Fibroblast of lung (primary cell): Measurements from ENCODE around the gene EPHB2. TPM values are rescaled to one million over a fixed set of nuclear protein-coding genes. Genes with fewer than 3 reads are reported as not detected.

Experiments used
- DNase-seq, 2 donors: peaks; one replicate each; pipeline versions ENCODE4 v3.0.0 to v3.0.0-alpha.2; 2010; ENCODE audit warnings: low read depth in 2 of 2
- H2AFZ ChIP-seq: 2 replicates; pipeline ENCODE4 v1.5.1; 2012; ENCODE audit warnings: low read length, control low read depth, inconsistent platforms
- H3K27ac ChIP-seq: 2 replicates; pipeline ENCODE4 v1.5.1; 2011; ENCODE audit warnings: low read length, control low read depth; ENCODE audit not compliant: insufficient read depth
- H3K27me3 ChIP-seq: 2 replicates; pipeline ENCODE4 v1.5.1; 2011; ENCODE audit warnings: mild to moderate bottlenecking, low read length; ENCODE audit not compliant: control insufficient read depth, insufficient read depth
- H3K36me3 ChIP-seq: 2 replicates; pipeline ENCODE4 v1.5.1; 2011; ENCODE audit warnings: low read length; ENCODE audit not compliant: control insufficient read depth, insufficient read depth
- H3K4me1 ChIP-seq: 2 replicates; pipeline ENCODE4 v1.5.1; 2011; ENCODE audit warnings: low read length; ENCODE audit not compliant: control insufficient read depth, insufficient read depth; ENCODE audit errors: extremely low read depth
- H3K4me2 ChIP-seq: 2 replicates; pipeline ENCODE4 v1.5.1; 2011; ENCODE audit warnings: low read length, control low read depth; ENCODE audit not compliant: insufficient read depth; ENCODE audit errors: extremely low read depth
- H3K4me3 ChIP-seq, 4 experiments: fragments of 200-600 bp in 1 of 4; sonication (generic) in 1 of 4; replicated peaks in 1 of 4; 2 replicates each; pipeline ENCODE4 v1.5.1; 2011 to 2016; ENCODE audit warnings: low read length in 4 of 4, low read depth in 3 of 4, mild to moderate bottlenecking in 3 of 4, control low read depth in 2 of 4, inconsistent platforms in 1 of 4, mixed read lengths in 1 of 4; ENCODE audit not compliant: insufficient read depth in 1 of 4; ENCODE audit errors: control extremely low read depth in 1 of 4
- H3K79me2 ChIP-seq: 2 replicates; pipeline ENCODE4 v1.5.1; 2012; ENCODE audit warnings: mild to moderate bottlenecking, low read length, inconsistent platforms; ENCODE audit not compliant: control insufficient read depth, insufficient read depth
- H3K9ac ChIP-seq: 2 replicates; pipeline ENCODE4 v1.5.1; 2011; ENCODE audit warnings: mild to moderate bottlenecking, low read length, control low read depth; ENCODE audit not compliant: insufficient read depth
- H3K9me3 ChIP-seq: 2 replicates; pipeline ENCODE4 v1.5.1; 2012; ENCODE audit warnings: low read depth, low read length; ENCODE audit not compliant: control insufficient read depth, insufficient read depth
- H4K20me1 ChIP-seq: 2 replicates; pipeline ENCODE4 v1.5.1; 2011; ENCODE audit warnings: low read length; ENCODE audit not compliant: control insufficient read depth, insufficient read depth; ENCODE audit errors: extremely low read depth
- EZH2 ChIP-seq: IDR thresholded peaks from 2 replicates; pipeline ENCODE4 v1.5.1; 2012; ENCODE audit warnings: low read length, control low read depth, mild to moderate bottlenecking; ENCODE audit errors: missing control alignments
- polyA plus RNA-seq, 2 donors: library from polyadenylated mRNA; depleted of rRNA in 1 of 2; stranded (reverse) in 1 of 2; unstranded in 1 of 2; fragments of >200 nt; gene quantifications; 2 replicates each; pipeline ENCODE4 v1.2.1, GENCODE V29; 2011 to 2012; ENCODE audit warnings: missing spikeins in 1 of 2
- total RNA-seq: library from RNA; depleted of rRNA; stranded (reverse); fragments of >200 nt; gene quantifications from 2 replicates; pipeline ENCODE4 v1.2.1, GENCODE V29; 2014
- TF ChIP-seq, protein P1 (sequence below), 2 donors: IDR thresholded peaks in 1 of 2; conservative IDR thresholded peaks in 1 of 2; 1 replicate in 1 of 2; 2 replicates in 1 of 2; pipeline ENCODE4 v1.5.1; 2011 to 2012; ENCODE audit warnings: low read length in 2 of 2, control low read depth in 1 of 2, inconsistent platforms in 1 of 2, low read depth in 1 of 2, mild to moderate bottlenecking in 1 of 2

The EPHB2 gene
- total and polyA plus RNA-seq, 2 donors (not counting 1 experiment from before 2014, with no cell fraction given), result 4.1 to 11.2 TPM

DNA sequence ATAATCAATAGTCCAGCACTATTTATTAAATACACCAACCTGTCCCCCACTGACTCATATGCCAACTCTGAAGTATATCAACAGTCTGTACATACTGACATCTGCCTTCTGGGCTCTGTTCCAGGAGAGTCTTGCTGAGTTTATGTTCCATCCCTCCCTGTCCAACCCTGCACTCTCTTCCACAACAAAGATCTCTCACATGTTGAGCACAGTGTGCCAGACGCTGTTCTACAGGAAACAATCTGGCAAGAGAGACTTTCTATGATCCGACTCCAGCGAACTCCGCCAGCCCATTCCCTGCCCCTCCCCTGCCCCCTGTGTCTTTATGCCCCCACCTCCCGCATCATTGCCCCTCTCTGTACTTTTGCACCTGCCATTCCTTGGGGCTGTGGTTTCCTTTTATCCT is 258.7 kb downstream of the EPHB2 start:
- peaks cover 22% of the 10 kb centered on the region for H3K27me3 ChIP-seq
- no peak overlapping the region for H3K4me3 ChIP-seq
- H4K20me1 ChIP-seq, result no peaks in the 10 kb centered on the region
- no peak overlapping the region for H3K4me2 ChIP-seq
- no peaks in the 10 kb centered on the region for H3K4me1 ChIP-seq
- H3K9me3 ChIP-seq, result no peaks in the 10 kb centered on the region
- no peaks in the 10 kb centered on the region for H3K79me2 ChIP-seq
- H3K9ac ChIP-seq, result no peak overlapping the region
- no peak overlapping the region for H3K27ac ChIP-seq
- TF ChIP-seq, protein P1, sequence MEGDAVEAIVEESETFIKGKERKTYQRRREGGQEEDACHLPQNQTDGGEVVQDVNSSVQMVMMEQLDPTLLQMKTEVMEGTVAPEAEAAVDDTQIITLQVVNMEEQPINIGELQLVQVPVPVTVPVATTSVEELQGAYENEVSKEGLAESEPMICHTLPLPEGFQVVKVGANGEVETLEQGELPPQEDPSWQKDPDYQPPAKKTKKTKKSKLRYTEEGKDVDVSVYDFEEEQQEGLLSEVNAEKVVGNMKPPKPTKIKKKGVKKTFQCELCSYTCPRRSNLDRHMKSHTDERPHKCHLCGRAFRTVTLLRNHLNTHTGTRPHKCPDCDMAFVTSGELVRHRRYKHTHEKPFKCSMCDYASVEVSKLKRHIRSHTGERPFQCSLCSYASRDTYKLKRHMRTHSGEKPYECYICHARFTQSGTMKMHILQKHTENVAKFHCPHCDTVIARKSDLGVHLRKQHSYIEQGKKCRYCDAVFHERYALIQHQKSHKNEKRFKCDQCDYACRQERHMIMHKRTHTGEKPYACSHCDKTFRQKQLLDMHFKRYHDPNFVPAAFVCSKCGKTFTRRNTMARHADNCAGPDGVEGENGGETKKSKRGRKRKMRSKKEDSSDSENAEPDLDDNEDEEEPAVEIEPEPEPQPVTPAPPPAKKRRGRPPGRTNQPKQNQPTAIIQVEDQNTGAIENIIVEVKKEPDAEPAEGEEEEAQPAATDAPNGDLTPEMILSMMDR (conservative IDR thresholded peaks at IDR 0.05 in 1 of 2, IDR thresholded peaks at IDR 0.05 in 1 of 2; ENCODE audit: low read depth in 1 of 2, low read length in 2 of 2), result no peak
- TF ChIP-seq EZH2, result no peak
- peak; percentile 68 to 90 for DNase-seq
- no peaks in the 10 kb centered on the region for H3K36me3 ChIP-seq
- H2AFZ ChIP-seq, result no peak overlapping the region

GRCh38 chr1:22970096-22970495 is 259.5 kb downstream of the EPHB2 start:
- Histone ChIP-seq H3K9ac (no peak overlapping the region), H3K27me3 (peaks cover 22% of the 10 kb centered on the region), H3K36me3 (no peaks in the 10 kb centered on the region), H3K4me1 (no peaks in the 10 kb centered on the region), H3K79me2 (no peaks in the 10 kb centered on the region), H3K4me3 (no peak overlapping the region), H2AFZ (no peak overlapping the region), H3K9me3 (no peaks in the 10 kb centered on the region), H3K4me2 (no peak overlapping the region), H3K27ac (no peak overlapping the region), H4K20me1 (no peaks in the 10 kb centered on the region)
- TF ChIP-seq EZH2, result no peak
- TF ChIP-seq, protein P1 (conservative IDR thresholded peaks at IDR 0.05 in 1 of 2, IDR thresholded peaks at IDR 0.05 in 1 of 2; ENCODE audit: low read depth in 1 of 2, low read length in 2 of 2), result no peak
- DNase-seq, result no peak

Other genes starting within 250 kb of the EPHB2 start
- not detected in 2 replicates for gene EPHA8, start 147.3 kb upstream of the EPHB2 start, total RNA-seq
- not detected in 2 replicates for gene EPHA8, start 147.3 kb upstream of the EPHB2 start, polyA plus RNA-seq
- gene C1QA, start 74.2 kb upstream of the EPHB2 start, total RNA-seq, result 0.26 TPM in 1 of 2 replicates, not detected in the other
- gene C1QA, start 74.2 kb upstream of the EPHB2 start, polyA plus RNA-seq, result not detected in 2 replicates
- gene C1QC, start 67.2 kb upstream of the EPHB2 start, total RNA-seq, result not detected in 2 replicates
- gene C1QC, start 67.2 kb upstream of the EPHB2 start, polyA plus RNA-seq, result not detected in 2 replicates
- not detected in 2 replicates for gene C1QB, start 57.6 kb upstream of the EPHB2 start, total RNA-seq
- not detected in 2 replicates for gene C1QB, start 57.6 kb upstream of the EPHB2 start, polyA plus RNA-seq